NOMO-1 treated with DMSO at 0.1 percent for 48 hours (cell line): ENCODE data around the gene CCDC137.
A peak's percentile ranks its signal among the peaks of the same experiment; 100 is the strongest.

Experiments used
- DNase-seq: peaks from one replicate; lab custom pipeline; 2025; ENCODE audit not compliant: unreplicated experiment; lab: John Stamatoyannopoulos, UW

Gene CCDC137

DNA sequence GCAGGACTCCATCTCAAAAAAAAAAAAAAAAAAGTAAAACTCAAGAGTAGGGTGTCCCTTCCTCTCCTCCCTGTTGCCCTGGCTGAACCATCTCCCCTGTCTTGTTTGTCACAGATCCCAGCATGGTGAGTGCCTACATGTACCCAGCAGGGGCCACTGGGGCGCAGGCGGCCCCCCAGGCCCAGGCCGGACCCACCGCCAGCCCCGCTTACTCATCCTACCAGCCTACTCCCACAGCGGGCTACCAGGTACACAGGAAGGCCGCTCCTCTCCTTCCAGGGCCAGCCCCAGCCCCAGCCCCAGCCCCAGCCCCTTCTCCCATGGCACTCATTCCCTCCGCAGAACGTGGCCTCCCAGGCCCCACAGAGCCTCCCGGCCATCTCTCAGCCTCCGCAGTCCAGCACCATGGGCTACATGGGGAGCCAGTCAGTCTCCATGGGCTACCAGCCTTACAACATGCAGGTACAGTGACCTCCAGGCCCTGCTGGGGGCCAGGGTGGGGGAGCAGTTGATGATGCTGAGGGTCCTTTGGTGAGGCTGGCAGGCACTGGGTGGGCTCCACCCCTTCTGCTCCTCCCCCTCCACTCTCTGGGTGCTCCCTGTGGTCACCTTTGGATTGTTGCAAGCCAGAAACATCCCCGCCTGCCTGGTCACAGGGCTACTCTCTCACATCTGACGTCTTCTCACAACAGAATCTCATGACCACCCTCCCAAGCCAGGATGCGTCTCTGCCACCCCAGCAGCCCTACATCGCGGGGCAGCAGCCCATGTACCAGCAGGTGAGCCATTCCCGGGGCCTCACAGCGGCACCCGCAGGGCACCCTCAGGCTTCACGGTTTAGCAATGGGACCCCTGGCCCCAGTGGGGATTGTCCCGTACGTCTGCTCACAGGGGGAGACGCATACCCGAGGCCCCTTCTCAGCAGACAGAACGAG lies 34.1 kb downstream of the CCDC137 start:
- DNase-seq: no peak

DNA sequence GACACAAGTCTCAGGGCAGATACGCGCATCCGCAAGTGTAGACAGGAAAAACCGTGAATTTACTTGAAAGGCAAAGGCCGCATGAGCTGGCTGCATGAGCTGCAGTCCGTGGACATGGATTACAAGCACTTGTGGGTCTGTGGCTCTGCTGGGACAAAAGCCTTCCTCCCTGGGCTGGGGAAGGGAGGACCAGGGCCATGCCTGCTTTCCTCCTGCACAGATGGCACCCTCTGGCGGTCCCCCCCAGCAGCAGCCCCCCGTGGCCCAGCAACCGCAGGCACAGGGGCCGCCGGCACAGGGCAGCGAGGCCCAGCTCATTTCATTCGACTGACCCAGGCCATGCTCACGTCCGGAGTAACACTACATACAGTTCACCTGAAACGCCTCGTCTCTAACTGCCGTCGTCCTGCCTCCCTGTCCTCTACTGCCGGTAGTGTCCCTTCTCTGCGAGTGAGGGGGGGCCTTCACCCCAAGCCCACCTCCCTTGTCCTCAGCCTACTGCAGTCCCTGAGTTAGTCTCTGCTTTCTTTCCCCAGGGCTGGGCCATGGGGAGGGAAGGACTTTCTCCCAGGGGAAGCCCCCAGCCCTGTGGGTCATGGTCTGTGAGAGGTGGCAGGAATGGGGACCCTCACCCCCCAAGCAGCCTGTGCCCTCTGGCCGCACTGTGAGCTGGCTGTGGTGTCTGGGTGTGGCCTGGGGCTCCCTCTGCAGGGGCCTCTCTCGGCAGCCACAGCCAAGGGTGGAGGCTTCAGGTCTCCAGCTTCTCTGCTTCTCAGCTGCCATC lies 34.9 kb downstream of the CCDC137 start:
- DNase-seq: no peak

DNA sequence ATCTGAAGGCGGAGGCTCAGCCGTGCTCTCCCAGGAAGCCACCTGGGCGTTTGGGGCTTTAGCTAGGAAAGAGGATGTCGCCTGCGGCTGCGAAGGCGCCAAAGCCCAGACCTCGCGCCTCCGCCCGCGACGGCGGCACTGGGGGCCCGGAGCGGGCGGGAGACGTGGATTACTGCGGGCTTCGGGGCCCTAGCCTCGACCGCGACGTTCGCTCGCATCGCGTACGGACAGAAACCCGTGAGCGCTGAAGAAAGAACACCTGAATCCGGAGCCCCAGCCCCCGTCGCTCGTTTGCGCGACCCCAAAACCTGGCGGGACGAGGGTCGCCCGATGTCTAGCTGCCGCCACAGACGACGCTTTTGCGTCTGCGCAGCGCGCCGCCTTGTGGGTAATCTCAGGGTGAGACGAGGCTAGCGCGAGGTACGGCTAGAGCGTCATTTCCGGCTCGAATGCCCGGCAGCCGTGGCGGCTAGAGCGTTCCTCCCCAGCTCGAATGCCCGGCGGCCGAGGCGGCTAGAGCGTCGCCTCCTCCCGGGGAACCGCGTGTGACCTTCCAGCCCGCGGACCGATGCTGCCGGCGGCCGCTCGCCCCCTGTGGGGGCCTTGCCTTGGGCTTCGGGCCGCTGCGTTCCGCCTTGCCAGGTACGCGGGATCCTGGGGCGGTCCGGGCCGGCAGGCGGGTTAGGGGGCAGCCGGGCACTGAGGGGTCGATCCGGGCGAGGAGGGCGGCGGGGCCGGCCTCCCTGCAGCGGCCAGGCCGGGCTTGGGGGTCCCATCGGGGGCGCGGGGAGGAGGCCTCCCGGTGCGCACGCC lies 36.6 kb downstream of the CCDC137 start, which contains the start of gene MRPL12:
Gene MRPL12 (plus strand): TSS at position 434 of the 813 bp plus-strand sequence. CDS start 135 bp downstream, at position 569.
- peak; percentile 90 for DNase-seq

DNA sequence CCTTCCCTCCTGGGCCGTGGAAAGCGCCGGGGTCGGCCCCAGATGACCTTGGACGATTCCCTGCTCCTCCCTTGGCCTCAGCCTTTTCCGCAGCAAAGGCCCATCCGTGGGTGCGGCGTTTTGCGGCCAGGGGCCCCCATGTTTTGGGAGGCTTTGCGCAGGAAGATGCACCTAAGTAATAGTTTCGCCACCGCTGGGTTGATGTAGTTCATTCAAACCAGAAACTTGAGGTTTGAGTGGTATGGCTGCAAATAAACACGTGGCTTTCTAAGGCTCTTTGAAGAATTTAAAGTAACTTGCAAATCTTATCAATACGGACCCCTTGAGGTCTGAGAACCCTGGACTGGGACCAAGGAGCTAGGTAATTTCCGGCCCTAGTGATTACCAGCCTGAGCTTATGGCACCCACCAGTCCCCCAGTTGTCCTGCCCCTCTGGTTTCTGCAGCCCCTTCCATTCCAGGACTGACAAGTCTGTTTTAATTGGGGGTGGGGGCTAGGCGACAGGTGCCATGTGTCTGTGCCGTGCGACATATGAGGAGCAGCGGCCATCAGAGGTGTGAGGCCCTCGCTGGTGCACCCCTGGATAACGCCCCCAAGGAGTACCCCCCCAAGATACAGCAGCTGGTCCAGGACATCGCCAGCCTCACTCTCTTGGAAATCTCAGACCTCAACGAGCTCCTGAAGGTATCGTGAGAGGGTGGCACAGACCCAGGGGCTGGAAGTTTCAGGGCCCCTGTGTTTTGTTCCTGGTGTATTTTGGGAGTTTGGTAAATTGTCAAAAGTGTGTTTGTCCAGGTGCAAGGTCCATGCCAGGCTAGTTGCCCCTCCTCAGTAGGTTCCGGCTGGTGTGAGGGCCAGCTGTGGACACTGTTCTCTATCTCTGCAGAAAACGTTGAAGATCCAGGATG lies 37.5 kb downstream of the CCDC137 start:
- DNase-seq: no peak

DNA sequence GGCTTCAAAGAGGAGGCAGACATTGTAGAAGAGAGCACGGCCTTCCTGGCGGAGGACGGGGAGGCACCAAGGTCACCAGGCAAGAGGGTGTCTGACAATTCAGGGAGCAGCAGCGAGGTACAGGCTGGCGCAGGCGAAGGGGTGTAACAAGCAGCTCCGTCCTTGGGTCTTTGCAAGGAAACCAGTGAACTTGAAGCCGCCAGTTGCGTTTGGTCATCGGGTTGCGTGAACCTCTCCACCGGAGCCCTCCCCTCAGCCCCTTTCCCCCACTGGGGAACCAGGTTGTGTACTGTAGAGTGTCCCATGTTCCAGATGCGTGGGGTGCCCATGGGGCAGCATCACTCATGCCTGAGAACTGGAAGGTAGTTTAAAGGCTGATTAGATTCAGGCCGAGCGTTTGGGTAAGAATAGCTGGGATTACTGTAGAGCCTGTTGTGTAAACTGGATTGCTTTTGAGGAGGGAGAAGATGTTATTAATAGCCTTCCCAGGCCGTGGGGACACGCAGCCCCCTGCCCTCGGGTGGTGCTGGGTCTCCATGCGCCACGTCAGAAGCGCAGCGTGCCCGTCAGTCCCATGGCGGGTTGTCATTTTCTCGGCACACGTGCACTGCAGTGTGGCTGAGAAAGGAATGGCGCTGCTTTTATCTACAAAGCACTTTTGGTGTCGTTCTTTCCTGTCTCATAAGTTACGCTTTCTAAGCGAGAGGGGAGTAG lies 39.1 kb downstream of the CCDC137 start:
- DNase-seq: no peak

DNA sequence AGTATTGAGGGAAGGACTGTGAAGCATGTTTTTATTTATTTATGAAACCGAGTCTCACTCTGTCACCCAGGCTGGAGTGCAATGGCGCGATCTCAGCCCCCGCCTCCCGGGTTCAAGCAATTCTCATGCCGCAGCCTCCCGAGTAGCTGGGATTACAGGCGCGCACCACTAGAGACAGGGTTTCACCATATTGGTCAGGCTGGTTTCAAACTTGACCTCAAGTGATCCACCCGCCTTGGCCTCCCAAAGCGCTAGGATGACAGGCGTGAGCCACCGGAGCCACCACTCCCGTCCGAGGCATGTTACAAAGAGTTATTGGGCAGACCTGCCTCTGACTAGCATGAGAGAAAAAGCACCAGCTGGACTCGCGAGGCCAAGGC lies 39.7 kb downstream of the CCDC137 start:
- no peak for DNase-seq

DNA sequence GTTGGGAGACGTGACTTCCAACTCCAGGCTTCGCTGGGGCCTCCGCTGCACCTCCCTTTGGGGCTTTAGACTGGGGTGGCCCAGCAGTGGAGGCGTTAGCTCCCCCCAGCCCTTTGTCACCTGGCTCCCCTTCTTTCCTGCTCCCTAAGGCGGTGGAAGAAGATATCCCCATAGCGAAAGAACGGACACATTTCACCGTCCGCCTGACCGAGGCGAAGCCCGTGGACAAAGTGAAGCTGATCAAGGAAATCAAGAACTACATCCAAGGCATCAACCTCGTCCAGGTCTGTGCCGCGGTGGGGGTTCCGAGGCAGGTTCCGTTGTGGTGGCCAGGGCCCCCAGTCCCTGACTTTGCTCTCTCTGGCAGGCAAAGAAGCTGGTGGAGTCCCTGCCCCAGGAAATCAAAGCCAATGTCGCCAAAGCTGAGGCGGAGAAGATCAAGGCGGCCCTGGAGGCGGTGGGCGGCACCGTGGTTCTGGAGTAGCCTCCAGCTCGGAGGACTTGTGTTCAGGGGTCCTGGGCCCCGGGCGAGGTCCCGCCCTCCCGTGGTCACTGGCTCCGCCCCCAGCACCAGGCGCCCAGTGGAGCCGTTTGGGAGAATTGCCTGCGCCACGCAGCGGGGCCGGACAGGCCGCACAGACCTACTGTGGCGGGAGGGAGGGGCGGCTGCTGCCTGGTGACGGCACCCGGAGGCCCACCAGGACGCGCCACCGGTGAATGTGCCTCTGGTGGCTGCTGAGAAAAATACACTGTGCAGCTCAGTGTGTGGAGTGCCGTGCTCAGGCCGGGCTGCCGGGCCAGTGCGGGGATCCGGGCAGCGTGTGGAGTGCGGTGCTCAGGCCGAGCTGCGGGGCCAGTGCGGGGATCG lies 40.5 kb downstream of the CCDC137 start:
- no peak for DNase-seq

DNA sequence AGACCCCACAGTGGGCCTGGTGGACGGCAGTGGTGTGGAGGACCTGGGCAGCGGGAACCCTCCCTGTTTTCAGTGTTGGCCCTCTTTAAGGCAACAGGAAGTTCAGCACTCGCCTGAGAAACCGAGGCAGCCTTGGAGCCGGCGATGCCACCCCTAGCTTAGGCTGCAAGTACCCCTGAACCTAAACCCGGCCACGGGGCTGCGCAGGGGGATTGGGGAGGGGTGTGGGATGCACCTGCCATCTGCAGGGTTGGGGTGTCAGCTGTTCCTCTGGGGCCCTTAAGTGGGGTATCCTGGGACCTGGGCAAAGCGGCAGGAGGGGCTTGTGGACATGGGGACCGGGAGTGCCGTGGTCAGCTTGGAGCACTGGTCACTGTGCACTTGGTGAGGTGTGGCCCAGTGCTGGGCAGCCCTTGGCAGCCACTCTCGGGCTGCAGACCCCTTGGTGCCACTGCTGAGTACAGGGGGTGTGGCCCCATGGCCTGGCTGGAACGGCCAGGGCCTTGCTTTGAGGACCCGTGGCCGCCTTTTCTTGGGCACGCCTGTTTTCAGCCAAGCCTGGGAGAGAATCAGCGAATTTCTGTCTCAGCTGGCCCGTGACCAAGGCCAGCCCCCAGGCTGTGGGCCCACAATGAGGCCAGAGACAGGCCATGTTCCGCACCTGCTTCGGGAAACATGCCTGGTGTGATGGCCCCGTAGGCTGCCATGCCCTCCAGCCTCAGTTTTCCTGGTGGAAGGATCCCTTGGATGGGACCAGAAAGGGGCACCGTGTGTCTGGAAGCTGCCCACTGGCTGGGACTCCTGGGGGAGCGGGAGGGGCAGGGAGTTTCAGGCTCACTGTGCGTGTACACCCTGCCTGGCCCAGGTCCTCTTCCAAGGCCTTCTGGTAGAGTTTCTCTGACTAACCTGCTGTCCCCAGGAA lies 41.4 kb downstream of the CCDC137 start:
- no peak for DNase-seq

DNA sequence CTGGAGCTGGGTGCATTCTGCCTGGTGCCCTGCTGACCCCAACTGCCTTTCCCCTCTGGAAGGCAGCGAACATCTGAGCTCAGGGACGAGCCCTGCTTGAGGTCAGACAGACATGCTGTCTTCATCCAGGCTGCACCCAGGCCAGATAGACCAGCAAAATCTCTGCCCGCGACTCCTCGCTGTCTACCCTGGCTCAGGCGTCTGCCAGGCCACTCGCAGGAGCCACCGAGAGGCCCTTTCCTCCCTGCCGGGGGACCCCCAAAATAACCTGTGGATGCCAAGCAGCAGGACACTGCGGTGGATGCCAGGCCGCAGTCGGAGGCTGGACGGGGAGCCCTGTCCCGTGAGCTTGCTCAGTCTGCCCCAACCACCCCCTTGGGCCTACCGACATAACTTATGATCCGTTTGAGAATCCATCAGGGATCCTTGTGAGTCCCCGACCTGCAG lies 42.2 kb downstream of the CCDC137 start:
- no peak for DNase-seq

DNA sequence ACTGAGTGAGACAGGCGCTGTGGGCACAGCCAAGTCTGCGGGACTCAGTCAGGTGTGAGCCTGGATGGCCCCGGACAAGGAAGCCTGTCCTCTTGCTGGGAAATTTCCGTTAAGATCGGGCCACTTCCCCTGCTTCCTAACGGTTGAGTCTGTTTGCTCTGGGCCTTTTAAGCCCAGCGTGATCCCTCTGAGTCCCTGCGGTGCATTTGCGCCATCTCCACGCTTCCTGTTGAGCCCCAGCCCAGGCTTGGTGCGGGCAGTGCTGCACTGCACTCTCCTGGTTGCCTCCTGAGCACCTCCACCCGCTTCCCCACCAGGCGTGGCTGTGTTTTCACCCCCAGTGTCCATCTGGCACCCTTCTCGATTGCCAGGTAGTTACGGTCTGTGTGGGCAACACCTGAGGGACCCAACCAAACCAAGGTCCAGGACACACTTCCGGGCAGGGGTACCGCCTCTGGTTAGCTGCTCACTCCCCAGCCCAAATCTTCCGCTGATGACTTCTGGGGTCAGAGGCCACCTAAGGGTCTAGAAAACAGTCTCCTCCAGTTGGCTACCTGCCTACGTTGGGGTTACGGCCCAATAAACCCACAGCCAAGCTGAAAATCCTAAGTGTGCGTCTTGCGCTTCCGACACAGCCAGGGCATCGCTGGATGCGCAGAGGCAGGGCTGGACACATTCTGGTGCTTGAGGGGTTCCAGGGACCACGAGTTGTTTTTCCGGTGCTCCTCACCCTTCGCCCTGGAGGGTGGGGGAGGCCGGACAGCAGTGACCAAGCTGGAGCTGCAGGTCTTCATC lies 44.2 kb downstream of the CCDC137 start:
- peak; percentile 36 for DNase-seq

DNA sequence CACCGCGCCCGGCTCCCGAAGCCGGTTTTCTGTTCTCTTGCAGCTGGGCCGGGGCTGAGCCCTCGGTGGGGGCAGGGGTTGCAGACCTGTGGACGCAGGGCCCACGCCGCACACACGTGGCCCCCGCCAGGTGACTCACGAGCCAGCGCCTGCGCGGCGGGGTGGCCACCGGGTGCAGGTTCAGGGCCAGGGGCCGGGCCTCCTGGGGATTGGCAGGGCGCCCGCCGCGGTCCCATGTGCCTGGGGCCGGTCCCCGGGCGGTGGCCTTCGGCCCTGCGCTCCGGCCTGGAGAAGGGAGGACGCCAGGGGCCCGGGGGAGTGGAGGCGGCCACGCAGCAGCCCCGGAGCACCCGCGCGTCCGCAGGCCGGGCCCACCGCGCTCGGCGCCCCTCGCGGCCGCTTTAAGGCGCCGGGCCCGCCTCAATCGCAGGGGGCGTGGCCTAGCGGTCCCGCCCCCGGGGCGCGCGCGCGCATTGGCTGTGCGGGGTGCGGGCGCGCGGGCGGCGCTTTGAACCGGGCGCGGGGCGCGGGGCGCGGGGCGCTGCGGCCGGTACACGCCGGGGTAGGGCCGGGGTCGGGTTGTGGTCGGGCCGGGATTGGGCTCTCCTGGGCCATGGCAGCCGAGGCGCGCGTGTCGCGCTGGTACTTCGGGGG lies 45.4 kb downstream of the CCDC137 start, which contains the start of gene SLC25A10:
Gene SLC25A10 (plus strand): TSS at position 471 of the 654 bp plus-strand sequence. CDS start 143 bp downstream, at position 614.
- DNase-seq: peak; percentile 63

DNA sequence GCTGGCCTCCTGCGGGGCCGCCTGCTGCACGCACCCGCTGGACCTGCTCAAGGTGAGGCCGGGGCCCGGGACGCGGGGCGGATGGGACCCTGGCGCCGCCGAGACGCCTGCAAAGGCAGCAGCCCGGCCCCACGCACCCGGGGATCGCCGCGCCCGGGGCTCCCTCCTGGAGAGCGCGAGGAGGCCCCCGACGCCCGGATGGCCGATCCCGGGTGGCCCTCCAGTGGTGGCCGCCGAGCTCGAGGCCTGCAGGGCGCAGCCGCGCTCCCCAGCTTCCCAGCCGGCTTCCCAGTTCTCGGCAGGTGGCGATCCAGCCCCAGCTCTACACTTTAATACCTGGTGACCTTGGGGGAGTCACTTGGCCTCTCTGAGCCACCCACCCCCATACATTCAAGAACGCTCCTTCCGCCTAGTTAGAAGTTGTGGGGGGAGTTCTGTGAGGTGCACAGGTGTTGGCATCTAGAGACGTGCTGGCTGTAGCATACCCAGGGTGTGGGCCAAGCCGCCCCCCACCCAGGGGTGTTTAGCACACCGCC lies 46.0 kb downstream of the CCDC137 start:
- no peak for DNase-seq

DNA sequence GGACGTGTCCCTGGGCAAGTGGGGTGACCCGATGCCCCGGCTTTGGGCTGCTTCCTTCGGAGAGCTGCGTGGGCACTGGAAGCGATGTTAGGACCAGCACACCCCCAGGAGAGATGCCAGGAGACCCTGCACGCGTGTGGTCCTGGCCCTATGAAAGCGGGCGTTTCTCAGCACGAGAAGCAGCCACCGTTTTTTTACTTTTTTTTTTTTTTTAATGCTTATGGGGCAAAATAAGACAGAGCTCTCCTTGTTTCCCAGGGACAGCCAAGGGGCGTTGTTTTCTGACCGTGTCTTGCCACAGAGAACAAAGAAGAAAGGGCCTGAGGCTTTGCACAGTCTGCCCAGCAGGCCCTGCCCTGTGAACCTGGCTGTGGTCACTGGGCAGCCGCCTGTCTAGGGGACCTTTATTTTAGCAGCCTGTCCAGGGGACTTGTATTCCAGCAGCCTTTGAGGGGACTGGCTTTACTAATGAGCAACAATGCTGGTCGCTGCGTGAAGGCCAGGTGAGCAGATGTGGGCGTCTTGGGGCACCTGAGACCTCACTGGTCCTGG lies 46.5 kb downstream of the CCDC137 start:
- no peak for DNase-seq

DNA sequence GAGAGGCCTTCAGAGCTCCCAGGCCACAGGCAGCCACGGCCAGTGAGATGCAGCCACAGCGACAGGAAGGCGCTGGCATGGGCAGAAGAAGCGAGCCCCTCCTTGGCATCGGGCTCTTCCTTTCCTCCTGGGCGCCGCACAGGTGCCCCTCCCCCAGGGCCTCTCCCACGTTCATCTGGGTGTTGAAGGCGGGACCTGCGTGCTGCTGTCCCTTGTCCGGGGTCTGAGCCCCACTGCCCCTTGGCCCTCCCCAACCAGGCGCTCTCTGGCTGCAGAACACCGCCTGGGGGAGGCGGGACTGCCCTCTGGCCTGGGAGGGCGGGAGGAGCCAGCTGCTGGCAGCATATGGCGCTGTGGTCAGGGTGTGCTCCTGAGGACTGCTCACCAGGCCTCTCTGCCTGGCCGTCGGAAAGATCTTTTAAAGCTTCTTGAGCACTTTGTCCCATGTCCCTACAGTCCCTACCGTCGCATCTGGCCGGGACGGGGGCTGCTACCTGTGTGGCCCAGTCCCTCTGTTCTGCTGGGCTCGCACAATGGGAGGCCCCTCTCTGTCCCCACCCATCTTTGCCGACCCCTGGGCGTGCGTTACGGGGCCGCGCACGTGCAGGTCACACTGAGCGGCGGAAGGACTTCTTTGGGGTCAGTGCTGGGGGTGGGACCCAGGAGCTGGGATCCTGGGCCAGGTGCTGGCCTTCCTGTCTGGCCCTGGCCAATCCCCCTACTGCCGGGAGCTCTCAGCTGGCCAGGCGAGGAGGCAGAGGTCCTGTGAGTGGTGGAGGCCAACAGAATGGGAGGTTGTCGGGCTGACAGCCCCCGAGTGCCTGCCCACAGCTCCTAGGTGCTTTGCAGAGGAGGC lies 47.2 kb downstream of the CCDC137 start:
- DNase-seq: no peak
